Spleen (tissue), 7 donors: ENCODE results near the gene SMAD5.

ENCODE experiments used
- CTCF ChIP-seq, 11 experiments: fragments of 200-600 bp in 7 of 11; fragments of 450-650 bp in 4 of 11; sonication (generic) in 4 of 11; IDR thresholded peaks in 8 of 11; conservative IDR thresholded peaks in 3 of 11; 1 replicate in 7 of 11; 2 replicates in 4 of 11; pipeline versions ENCODE4 v1.4.0 to v1.8.0; 2016 to 2021; ENCODE audit warnings: antibody characterized with exemption in 11 of 11, inconsistent platforms in 4 of 11, mild to moderate bottlenecking in 1 of 11
- POLR2AphosphoS5 ChIP-seq, 3 donors: sonication (generic); formaldehyde crosslinking; IDR thresholded peaks; one replicate each; pipeline ENCODE4 v1.5.1; 2017; ENCODE audit warnings: antibody characterized with exemption in 3 of 3
- donor health status: DM: no; HTN: no; CAD: no; lungs with moderate emphysema.
- donor health status: DM: no; HTN: no; CAD: no.
- donor health status: DM: no; HTN: no; CAD: no.

- TF ChIP-seq CTCF (IDR thresholded peaks at IDR 0.05 in 8 of 11, conservative IDR thresholded peaks at IDR 0.05 in 3 of 11) (no peak), POLR2AphosphoS5 (IDR thresholded peaks at IDR 0.05) (no peak)
These were observed 70.0 kb downstream of the SMAD5 start for GRCh38 chr5:136202469-136203205.
